Stimulated activated CD8-positive, alpha-beta memory T cell treated with anti-CD3 and anti-CD28 coated beads, Interleukin-4, amount 100 ng/mL, for 24 hours (primary cell): ENCODE data around the gene ARHGAP24.
"Not testable (repeated sequence)": the region's sequence is repeated elsewhere in the genome, so short reads cannot be mapped to it uniquely, and the experiment has no call there.

Experiments used
- DNase-seq: peaks from one replicate; pipeline ENCODE4 v3.0.0-alpha.2; 2020; ENCODE audit warnings: low read depth

ARHGAP24 gene

DNA sequence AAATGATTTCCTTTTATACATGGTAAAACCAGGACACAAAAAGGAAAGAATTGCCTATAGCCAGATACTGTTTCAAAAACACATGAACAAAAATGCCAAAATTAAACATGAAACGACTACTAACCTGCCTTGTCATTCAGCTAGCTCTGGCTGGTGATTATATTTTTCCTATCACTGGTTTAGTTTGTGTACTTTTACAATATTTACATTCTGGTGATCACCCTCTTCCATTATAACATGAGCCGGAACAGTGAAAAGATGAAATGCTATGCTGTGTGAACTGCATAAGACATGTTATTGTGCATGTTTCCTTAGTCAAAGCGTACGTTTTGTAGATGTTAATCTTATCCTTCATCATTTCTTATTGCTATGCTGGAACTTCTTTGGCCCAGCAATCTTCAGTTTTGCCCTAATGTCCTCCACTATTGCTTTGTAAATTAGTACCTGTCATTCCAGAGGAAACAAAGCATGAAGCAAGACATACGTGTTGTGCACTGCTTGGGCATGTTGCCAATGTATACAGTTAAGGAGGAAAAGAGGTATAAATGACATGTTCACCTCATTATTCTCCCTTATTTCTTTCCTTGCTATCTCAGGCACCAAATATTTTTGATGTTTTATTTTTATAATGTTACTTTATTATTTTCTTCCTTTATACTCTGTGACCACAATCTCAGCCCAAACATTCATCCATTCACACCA, 386.3 kb downstream of the ARHGAP24 start:
- no peak for DNase-seq

DNA sequence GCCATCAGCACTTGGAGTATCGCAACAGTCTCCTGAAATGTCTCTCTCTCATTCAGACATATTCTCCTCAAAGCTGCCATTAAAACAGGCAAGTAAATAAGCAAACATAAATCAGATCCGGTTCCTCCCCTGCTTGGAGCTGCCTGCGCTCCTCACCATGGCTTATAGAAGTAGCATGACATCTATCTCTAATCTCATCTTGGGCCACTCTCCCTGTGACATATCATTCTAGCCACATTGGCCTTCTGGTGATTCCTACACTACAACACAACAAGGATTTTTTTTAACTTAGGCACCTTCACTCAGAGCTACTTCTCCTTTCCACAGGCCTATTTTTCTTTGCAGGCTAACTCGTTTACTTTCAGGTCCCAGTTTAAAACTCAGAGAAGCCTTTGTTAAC, 387.9 kb downstream of the ARHGAP24 start:
- DNase-seq = no peak

DNA sequence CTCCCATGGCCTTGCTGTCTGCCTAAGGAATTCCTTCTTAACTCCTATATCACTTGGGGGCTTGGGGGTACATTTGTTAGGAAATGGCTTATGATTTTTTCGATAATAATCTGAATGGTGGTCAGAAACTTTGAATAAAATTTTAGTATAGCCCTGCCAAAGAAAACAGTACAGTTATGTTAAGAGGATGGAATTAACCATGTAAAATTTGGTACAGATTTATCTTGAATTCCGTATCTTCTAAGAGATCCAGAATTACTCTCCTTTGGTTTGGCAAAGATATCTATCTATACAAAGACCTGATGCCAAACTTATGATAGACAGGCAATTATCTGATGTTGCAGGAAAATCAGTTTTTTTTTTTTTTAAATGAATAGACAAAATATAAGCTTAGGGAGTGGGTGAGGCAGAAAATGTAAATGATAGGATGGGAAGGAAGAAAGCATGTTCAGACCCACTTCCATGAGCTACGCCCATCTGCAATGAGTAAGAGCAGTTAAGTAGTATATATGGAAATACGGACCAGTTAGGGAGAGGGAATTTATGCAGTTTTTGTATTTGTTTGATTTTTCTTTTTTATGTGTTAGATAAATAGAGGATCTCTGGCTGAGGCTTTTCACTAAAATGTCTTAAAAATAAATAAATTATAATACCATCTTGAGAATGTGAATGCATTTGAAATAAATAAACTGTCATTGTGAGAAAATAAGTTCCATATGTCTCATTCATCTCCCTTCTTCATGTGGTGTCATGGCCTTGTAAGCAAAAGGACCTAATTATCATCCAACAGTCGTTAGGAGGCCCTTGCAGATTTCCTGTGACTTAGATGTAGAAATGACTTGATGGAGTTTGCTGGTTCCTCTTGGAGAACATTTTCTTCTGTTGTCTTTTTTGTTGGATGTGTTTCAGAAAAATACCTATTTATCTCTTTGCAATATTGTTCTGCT, 389.6 kb downstream of the ARHGAP24 start:
- no peak for DNase-seq

DNA sequence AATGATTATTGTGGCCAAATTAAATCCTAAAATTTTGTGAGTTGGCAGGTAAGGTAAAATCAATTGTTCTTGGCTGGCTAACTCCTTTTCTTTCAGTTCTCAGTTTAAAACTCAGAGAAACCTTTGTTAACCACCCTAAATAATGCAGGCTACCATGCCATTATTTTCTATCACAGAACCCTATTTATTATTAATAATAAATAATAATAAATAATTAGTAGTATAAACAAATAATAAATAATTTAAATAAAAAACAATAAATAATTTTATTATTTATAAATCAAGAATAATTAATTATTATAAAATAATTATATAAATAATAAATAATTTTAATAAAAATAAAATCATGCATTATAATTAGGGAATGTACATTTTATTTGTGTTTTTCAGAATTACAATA, 390.3 kb downstream of the ARHGAP24 start:
- no peak for DNase-seq

DNA sequence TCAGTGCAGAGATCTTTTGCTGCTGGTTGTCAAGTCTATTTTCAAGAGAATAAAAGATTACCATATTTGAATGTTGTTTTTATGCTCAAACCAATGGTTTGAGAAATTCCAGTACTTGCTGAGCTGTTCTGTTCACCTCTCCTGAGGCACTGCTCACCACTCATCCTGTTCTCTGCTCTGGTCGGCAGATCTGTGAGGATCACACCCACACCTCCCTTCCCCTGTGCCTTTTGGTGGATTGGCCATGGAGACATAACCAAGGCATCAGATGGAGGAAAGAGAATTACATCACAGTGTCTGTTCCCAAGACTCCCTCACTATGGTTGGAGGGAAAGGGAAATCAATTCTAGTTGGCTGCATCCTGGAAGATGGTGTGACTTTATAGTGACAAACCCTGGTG, 391.6 kb downstream of the ARHGAP24 start:
- DNase-seq = no peak

DNA sequence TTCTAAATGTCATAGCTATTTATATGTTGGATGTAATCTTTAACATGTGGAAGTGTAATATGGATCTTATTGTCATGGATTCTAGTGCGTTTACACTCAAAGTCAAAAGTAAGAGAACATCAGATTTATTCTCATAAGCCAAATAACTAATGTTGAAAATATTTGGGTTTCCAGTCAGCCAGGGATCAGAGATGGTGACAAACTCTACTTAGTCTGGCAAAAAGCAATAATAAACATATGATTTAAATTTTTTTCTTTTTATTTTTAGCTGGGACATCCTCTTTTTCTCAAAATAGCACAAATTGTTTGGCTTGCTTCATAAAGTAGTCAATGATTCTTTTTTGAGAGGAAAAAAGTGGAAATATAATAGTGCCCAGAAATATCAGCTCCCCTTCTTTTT, 392.3 kb downstream of the ARHGAP24 start:
- no peak for DNase-seq

DNA sequence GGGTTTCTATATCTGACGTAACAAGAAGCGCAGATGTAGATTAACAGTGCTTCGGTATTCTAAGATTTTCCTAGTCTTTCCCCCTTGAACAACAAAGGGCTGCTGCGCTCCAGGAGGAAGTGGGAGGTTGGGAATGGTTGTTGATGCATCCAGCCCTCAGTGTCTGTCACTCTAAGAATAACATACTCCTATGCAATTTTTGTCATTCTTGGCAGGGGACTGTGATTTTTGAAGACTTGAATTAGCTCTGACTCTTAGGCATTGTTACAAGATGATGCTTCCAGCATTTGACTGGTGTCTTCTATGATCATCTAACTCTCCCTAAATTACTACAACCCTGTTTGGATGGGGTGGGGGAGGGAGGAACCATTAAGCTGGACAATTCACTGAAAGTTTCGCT, 394.2 kb downstream of the ARHGAP24 start:
- DNase-seq = no peak

DNA sequence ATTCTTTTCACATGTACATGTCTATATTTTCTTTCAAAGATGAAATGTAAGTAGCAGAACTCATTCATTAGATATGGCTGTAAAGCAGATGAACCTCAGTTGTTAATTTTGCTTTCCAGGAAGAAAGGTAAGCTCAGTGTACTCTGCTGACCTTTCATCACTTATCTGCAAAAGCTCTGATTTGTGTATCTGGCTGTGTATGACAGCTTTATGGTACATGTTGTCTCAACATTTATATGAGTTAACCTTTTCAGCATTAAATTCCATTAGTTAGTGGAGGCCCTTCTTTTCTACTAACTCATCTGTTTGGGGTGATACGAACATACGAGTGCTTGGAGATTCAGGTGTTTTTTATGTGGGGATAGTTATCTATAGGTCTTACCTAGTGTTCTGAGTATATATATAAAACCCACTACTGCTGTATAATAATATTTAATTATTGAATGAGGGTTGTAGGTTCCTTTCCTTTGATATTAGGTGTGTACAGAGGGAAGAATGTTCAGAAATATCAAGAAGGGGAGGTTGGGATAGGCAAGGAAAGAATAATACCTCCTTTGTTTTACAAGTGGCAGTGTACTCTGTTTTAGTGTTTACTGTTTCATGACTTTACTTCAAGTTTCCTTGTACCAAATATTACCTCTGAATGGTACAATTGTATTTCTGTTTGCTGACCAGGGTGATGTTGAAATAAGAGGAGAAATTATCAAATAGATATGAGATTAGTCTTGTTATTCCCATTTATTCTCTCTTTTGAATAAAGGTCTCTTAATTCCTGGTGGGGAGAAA, 395.5 kb downstream of the ARHGAP24 start:
- no peak for DNase-seq

DNA sequence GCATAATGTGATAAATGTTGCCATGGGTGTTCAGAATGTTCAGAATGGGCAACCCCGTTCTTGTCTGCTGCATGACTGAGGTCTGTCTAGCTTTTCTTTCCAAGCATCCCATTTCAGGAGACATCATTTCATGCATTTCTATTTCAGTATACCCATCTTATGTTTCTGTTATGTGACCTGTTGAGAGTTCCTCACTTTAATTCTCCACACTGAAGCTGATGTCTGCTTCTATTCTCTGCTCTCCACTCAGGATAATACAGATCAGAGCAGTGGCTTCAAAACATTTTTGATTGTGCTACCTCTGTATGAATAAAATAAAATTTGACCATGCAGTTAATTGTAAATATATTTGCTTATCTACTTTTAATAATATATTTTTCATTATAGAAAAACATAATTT, 398.6 kb downstream of the ARHGAP24 start:
- no peak for DNase-seq

DNA sequence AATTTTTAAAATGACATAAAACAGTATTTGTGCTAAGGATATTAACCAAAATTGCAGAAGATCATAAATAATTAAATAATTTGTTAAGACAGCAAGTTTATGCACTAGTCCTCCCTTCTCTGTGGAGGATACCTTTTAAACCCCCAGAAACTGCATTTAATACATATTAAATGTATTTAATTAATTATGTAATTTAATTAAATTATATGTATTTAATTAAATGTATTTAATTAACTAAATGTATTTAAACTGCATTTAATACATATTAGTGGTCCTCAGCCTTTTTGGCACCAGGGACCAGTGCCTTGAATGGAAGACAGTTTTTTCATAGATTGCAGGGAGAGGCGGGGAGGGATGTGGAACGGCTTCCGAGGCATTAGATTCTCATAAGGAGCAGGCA, 404.6 kb downstream of the ARHGAP24 start:
- no peak for DNase-seq

DNA sequence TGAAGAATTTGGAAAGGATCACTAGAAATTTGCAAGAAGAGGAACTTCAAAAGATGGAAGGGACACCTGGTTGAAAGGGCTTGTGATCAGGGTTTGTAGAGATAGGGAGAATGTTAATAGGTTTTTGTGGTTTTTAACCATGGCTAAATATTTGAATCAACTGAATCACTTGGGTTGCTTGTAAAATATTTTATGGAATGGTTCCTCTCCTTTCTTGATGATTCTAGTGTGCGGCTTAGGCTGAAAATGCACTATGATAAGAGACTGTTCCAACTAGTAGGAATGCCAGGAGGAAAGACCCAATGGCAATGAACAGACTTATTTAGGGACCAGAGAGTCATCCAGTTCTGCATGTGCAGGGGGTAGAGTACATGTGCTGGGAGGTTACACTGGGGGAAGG, 408.2 kb downstream of the ARHGAP24 start:
- no peak for DNase-seq

DNA sequence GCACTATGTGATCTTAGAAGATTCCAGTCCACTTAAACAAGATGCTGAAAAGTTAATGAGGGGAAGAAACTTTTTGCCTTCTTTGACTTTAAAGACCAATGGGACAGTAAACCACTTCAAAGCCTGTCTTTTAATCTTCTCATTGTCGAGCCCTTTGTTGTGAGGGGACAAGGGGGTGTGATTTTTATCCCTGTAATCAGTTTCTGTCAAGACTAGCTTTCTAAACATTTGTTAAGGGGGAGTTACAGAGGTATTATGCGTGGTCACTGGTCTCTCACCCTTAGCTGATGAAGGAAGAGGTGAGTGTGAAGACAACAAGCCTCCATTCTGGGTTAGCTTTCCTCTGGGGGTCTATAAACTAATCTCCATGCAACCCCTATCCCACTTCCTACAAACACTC, 409.3 kb downstream of the ARHGAP24 start:
- DNase-seq = no peak

DNA sequence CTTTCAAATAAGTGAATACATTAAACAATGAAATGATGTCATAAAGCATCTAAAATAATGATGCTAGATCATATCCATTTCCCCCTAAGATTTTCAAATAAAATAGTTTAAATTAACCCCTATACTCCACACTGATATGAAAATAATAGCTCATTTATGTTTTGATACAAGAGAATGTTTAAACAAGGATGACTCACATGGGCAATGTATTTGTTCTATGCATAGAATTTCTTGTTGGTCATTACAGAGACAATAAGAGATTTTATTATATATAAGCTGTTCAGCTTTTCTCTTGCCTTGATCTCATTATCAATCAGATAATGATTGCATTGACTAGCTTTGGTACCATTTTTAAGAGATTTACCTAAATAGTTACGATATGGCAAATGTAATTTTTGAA, 411.7 kb downstream of the ARHGAP24 start:
- DNase-seq = no peak

DNA sequence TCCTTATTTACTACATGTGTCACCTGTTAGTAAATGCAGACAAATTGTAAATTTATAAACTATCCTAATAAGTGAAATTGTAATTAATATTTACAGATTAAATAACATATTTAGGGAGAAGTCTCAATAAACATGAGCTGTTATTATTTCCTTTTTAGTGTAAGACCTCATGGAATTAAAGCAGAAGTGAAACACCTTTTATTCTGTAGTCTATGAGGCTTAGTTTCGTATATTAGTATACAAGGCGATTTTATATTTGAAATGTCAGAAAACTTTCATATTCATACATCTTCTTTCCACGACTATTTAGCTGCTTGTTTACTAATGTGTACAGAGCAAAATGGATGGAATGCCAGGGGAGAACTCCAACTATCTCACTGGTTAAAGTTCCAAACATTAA, 414.4 kb downstream of the ARHGAP24 start:
- no peak for DNase-seq

DNA sequence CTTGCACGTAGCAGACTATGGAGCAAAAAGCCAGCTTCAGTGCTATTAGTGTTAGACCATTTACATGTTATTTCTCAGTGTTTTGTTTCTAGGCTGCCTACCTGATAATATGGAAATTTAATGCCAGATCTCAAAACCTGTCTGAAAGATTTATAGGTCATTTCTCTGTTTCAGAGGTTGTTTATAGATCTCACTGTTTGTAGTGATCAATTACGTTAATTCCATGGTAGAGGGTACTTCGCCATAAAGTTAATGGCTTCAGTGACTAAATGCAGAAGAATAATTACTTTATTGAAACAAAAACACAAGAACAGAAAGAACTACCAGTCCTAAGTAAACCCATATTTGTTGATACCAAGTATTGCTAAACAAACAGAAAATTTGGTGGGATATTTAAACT, 420.8 kb downstream of the ARHGAP24 start:
- no peak for DNase-seq

DNA sequence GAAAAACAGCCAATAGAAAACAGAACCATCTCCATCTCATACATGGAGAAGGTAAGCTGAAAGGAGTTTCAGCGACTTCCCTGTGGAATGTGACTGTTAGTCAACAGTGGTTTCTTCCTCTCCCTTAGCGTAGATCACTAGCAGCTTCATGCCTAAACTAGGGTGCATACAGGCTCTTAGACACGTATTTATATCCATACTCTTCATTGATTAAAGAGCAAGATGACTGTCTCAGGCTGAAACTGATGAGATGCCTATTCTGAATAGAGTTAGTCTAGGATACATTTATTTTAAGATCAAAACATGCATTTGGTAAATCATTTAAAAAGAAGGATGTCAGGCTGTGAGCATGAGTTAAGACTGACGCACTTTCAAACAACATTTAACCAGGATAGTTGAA, 423.3 kb downstream of the ARHGAP24 start:
- no peak for DNase-seq

DNA sequence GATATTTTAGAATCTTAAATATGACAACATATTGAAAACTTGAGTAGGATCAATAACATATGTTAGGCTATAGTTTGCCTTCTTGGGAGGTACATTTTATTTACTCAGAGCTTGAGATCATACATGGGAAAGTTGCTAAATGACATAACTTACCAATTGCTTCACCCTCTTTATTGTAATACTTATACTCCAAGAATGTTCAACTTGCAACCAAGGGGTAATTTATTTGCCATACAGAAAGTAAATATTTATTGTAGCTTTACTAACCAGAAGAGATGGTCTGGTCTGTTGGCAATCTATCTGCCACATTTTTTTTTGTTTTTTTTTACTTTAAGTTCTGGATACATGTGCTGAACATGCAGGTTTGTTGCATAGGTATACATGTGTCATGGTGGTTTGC, 426.6 kb downstream of the ARHGAP24 start:
- no peak for DNase-seq

DNA sequence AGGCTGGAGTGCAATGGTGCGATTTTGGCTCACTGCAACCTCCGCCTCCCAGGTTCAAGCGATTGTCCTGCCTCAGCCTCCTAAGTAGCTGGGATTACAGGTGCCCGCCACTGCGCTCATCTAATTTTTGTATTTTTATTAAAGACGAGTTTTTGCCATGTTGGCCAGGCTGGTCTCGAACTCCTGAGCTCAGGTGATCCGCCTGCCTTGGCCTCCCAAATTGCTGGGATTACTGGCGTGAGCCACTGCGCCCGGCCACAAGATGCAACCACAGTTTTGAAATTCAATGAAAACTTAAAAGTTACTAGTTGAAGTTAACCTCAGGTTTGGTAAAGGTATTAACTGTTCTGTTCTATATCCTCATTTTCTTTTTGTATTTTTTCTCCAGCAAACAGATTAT, 427.7 kb downstream of the ARHGAP24 start:
- not testable (repeated sequence) for DNase-seq

DNA sequence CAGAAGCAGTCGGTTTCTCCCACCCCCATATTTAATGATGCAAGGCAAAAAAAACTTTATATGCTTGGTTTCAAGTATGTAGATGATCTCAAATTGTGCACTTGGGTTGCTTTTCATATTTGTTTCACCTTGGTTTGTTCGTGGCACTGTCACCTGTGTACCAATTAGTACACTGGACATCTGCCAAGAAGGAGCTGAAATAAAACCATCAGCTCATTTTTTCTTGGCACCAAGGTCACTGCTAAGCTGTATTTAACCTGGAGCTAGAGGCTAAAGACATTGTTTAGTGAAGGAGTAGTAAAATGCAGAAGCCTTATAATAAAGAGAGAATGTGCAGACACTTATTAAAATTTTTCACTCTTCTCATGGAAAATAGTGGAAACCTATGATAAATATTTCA, 430.8 kb downstream of the ARHGAP24 start:
- no peak for DNase-seq

DNA sequence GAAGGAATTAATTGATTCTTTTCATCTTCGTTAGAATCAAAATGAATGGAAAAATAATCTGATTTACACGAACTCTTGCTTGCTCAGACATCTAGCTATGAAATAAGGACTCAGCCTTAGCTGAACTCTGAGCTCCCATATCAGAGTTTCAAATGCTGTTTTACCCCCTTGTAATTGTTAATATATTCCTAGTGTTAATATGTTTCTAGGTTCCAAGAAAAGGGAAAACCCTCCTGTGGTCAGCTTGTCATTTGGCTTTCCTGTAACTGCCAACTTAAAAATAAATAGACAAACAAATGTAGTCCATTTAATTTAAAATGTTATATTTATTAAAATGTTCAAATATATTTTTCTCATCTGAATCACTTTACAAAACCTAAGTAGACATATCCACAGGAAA, 432.1 kb downstream of the ARHGAP24 start:
- no peak for DNase-seq

DNA sequence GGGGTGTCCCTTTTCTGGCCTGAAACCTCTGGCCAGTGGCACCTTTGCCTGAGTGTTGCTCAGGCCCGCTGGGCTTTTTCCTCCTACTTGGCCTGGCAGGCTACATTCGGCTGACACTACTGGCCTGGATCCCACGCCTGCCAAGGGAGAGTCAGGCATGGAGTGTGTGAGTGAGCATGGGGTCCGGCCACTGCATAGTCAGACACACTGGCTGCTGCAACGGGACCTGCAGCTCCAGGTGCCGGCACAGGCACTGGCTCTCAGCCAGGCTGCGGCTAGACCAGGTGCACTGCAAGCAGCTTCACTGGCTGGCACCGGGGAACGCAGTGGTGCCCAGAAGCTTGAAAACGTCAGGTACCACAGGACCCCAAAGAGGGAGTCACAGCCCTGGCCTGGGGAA, 434.9 kb downstream of the ARHGAP24 start:
- no peak for DNase-seq

DNA sequence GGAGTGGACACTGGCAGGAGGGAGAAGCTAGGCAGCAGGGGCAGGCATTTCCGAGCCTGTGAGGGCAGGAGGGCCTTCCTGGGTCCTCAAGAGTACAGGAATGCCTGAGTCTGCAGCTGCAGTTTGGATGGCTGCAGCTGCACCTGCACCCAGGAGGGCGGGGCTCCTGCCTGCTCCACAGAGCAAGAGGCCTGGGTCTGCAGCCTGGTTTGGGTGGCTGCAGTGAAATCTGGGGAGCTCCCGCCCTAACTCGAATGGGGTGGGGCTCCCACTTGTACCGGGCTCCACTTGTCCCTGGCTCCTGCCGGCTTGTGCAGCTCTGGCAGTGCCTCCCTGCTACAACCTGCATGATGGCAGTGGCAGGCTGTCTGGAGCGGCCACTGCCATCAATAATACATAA, 436.0 kb downstream of the ARHGAP24 start:
- DNase-seq = no peak
